Activated CD4-positive, alpha-beta T cell treated with anti-CD3 and anti-CD28 coated beads, Interleukin-2, amount 50 U/mL, for 4 hours (primary cell): Measurements from ENCODE around the gene LHCGR.

Experiments used
- DNase-seq, 2 experiments: peaks; one replicate each; pipeline ENCODE4 v3.0.0-alpha.2; 2020

Gene LHCGR

DNA sequence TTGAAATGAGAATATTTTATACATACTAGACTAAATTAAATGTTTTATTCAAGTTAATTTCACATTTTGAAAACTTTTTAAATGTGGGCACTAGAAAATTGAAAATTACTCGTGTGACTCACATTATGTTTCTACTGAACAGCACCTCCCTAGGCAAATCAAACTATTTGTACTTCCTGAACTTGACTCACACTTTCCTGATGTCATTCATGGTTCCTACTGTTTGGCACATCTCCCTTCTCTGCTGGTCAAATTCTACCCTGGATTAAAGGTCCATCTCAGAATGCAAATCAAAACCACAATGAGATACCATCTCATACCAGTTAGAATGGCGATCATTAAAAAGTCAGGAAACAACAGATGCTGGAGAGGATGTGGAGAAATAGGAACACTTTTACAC, 16.7 kb downstream of the LHCGR start:
- no peak for DNase-seq

DNA sequence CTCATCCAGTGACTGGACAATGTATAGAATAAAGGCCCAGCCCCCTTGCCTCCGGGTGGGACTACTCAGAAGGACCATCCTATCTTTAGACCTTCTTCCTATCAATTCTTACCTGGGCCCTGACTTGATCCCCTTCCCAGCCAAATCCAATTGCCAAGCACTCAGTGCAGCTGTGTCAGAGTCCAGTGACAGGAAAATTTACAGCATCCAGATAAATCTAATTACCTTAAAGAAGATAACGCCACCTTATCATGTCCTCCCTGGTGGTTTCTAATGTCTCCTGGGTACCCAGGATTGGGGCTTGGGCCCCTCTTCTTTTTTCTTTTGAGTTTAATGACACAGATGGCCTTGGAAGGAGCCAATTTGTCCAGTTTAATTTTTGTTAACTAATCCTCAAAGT, 19.3 kb downstream of the LHCGR start:
- no peak for DNase-seq

DNA sequence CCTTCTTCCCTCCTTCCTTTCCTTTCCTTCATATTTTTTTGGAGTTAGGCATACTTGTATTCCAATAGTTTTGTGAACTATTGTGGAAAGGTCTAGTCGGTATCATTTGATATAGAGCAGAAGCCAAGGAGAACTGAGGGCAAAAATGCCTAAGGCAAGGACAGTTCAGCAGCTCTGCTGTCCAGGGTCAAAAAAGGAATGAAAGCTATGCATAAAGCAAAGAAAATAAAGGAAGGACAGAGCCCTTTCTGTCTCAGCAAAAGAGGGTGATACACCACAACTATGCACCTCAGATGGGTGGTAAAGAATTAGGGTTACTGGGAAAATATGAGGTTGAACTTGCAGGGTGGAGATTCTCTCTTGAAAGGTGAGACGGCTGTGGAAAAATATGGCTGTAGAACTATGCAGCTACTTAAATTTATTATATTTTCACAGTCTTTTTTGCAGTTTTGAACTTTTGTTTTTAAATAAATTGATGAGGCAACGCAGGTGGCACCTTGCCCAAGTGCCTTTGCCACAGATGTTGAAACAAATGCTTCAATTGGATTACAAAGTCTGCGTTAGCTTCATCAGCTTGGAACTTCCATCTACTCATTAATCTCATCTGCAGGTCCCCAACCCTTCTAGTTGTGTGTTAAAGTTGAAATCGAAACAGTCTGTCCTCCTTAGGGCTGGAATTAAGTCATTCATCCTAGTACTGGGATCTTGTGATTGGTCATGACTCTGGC, 20.8 kb downstream of the LHCGR start:
- DNase-seq, result no peak

DNA sequence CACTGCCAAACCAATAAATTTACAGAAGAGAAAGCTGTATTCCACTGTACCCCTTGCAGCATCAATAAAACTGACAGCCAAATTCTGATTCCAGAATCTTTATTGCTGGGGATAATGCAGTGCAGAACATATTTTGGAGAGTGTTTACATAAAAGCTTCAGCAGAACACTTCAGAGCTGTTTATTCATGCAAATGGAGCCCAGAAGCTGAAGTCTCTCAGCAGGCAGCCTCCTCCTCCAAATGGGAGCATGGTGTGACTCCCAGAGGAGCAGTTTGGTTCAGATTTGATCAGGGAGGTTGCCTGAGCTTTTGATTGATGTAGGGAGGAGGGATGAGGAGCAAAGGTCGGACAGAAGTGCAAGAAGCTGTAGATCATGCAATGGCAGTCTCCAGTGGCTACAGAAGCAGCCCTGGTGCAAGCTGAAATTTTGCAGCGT, 22.4 kb downstream of the LHCGR start:
- DNase-seq, result no peak

DNA sequence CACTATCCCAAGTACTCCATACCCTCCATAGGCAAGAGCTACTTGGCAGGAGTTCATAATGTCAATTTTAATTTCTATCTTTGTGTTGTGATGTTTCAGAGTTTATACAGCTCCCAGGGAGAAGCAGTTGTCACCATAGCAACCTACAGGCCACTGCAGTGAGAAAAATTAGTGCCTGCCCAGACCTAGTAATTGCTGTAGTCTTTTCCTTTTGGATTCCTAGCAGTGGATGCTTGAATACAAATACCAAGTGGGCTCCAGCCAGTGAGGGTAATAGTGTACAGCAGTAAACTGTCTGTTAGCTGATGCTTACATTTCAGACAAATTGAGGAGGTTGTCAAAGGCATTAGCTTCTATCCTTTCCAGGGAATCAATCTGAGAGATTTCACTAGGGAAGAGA, 26.7 kb downstream of the LHCGR start:
- no peak for DNase-seq

DNA sequence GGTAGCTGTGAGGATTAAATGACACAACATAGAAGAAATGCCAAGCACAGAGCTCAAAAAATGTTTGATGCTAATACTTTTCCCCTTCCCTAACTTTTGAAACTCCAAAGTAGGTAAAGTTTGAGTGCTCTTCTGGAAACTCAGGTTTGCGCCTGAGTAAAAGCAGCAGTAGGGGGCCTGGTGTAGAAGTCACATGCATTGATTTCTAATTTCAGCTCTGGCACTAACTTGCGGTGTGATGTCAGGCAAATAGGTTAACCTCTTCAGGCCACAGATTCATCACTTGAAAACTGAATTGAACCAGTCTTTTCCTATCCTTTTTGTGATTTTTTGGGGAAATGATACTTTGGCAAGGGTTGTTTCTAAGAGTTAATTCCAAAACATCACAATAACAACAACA, 27.2 kb downstream of the LHCGR start:
- no peak for DNase-seq

DNA sequence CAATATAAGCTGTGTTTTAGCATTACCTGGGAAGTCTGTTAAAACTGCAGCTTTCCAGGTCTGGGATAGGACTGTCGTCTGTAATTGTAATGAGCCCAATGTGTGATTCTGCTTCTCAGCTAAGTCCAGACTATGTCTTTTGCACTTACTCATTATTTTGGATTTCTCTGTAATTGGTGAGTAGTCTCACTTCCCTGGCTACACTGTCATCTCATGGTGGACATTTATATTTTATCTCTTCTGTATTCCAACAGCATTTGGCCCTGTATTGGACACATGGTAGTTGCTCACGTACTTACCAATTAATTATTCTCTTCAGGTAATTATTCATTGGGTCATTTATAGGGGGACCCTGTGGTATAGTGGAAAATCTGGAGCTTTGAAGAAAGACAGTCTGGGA, 28.0 kb downstream of the LHCGR start:
- no peak for DNase-seq

DNA sequence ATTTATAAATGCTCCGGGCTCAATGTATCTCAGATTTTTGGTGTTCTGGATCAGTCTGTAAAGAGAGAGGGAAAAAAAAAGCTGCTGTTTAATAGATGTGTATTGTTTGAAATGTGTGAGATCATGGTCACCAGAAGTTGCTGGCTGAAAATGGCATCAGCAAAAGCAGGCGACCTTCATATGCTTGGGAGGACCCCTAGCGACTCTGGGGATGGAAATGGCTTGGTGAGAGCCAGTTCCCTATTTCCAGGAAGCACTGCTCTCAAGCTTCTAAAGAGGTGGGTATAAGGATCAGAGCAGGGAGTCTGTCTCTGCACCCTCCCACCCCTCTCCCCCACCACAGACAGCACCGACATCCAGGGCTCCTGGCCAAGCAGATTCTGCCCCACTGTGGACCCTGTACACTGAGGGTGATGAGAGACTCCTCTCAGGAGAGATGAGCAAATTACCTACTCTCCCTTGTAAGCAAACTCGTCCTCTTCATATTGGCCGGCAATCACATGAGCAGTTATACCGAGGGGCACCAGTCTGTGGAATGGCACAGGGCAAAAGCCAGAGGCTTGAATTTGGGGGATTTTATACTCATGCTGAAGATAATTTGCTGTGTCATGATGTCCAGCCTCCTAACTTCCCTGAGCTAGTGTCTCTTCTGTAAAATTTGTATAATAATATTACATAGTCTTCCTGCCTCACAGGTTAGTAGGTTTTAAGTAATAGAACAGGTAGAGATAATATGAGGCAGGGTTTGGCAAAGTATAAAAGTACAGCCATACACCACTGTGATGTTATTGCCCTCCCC, 29.6 kb downstream of the LHCGR start:
- no peak for DNase-seq

DNA sequence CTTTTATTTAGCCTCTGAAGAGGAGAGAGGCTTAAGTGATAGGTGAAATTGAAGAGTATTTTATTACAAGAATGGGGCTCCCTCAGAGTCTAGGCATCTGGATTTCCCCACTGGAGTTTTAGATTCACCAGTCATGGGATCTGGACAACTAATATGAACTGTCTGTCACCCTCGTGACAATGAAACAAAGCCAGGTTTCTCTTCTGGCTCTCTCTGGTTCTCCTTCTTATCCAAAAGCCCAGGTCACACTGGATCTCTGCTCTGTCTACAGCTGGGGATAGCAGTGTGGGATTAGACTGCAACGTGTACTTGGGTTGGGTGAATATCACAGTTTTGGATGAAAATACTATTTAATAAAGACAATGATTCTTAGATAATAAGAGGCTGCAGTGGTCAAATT, 31.2 kb downstream of the LHCGR start:
- no peak for DNase-seq

DNA sequence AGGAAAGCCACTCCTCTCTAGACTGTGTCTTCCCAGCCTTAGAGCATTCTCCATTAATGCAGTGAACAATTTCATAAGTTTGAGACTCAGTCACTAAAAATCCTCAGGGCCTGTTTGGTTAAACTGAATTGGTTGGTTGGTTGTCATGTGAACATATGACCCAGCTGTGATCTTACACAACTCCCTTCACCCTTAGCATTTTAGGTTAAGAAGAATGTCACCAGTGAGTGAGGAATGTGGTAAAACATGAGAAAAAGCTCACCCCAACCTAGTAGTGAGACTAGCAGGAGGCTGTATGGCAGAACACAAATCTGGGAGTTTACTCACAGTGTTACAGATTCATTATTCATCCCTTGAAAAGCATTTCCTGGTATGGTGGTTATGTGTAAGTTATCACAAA, 32.4 kb downstream of the LHCGR start:
- no peak for DNase-seq

DNA sequence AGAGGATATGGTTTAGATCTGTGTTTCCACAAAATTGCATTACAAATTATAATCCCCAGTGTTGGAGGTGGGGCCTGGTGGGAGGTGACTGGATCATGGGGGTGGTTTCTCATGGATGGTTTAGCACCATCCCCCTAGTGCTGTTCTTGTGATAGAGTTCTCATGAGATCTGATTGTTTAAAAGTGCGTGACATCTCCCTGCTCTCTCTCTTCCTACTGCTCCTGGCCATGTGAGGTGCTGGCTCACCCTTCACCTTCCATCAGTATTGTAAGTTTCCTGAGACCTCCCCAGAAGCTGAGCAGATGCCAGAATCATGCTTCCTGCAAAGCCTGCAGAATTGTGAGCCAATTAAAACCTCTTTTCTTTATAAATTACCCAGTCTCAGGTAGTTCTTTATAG, 33.1 kb downstream of the LHCGR start:
- DNase-seq, result no peak

DNA sequence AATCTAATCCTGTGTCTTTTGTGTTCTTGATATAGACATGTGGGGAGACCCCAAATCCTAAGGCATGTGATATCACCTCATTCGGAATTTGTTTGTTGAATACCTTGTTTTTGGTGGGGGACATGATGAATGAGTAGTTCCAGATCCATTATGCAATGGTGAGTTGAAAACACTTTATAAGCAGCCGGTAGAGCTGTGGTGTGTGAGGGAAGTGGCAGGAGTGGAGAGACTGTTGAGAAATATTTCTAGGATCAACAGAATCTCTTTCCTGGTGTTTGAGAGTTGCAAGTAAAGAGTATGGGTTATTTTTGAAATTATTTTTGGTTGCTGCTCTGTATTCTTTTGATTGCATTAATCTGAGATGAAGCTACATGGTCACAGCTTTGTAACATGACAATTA, 34.4 kb downstream of the LHCGR start:
- no peak for DNase-seq

DNA sequence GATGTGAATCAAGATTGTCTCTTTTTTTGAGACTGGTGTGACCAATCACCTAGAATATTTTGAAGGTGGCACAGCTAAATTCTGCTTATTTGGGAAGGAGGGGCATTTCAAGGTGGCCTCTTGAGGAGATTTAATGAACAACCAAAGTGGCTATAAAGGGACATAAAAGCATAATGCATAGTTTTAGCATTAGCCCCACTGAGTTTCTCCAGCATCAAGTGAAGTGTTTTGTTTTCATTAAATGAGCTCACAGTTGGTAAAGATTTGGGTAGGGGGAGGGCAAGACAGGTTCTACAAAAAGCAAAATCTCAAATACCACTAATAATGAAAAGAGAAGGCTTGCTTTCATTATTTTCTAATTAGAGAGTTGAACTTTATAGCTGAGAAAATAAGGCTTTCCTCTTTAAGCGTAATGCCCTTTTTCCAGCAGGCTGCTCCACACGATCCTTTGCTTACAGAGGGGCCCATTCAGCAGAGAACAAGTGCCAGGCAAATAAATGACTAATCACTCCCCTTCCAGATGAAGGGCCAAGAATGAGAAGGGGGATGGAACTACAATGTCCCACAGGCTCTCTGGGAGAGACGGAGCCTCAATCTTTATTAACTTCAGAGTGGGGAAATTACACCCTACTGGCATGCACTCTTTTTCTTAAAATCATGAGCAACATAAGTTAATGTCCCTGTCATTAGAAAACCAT, 35.9 kb downstream of the LHCGR start:
- DNase-seq, result no peak

DNA sequence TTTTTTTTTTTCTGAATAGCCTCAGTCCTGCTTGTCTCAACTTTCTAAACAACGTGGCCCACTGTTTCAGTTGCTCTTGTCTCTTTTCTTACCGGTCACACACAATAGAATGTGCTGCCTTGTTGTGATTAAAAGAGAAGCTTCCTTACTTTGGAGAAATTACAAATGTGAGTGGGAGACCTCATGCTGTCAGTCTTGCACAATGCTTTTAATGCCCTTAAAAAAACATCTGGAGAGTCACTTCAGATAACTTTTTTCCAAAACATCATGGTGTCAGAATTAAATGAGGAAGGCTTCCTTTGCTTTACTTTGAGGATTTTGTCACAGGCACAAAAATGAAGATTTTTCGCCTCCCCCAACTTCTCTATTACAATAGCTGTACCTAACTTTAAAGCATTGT, 37.7 kb downstream of the LHCGR start:
- DNase-seq, result no peak

DNA sequence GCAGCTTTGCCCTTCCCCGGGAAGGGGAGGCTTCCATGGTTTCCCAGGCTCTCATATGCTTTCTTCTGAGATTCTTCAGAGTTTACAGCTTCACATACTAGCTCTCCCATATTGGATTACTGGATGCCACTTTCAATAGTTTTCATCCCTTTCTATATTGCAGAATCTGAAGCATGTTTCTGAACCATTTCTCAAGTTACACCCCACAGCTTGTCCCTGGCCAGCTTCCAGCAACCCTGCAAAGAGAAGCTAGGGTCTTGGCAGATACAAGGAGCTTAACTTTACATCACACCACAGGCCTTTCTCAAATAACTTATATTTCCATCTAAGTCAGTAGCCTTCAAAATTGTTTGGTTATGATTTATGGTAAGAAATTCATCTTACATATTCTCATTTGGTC, 39.6 kb downstream of the LHCGR start:
- no peak for DNase-seq

DNA sequence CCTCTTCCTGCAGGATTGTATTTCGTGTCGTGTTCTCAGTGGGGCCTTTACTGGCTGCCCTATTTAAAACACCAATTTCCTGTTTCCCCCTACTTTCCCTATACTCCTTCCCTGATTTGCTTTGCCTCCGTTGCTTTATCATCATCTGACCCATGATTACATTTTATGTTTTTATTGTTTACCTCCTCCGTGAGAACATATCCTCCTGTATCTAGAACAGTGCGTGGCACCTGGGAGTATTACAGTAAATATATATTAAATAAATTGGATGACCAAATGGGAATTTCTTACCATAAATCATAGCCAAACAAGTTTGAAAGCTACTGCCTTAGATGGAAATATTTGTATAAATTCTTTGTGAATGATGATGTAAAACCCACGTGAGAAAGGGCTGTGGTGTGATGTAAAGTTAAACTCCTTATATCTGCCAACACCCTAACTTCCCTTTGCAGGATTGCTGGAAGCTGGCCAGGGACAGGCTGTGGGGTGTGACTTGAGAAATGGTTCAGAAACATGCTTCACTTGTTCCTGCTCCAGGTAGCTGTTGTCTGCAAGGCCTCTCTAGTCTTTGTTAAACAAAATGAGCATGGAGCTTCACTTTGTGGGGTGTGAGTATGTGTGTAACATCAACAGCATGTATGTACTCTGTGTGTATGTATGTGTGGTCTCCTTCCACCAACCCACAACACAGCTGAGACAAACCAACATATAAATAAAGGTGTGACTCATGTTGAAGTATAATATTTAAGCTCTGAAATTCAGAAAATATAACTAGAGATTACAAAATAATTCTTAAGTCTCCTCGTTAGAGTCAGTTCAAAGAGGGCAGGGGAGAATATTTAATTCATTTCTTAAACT, 40.3 kb downstream of the LHCGR start:
- DNase-seq, result no peak

DNA sequence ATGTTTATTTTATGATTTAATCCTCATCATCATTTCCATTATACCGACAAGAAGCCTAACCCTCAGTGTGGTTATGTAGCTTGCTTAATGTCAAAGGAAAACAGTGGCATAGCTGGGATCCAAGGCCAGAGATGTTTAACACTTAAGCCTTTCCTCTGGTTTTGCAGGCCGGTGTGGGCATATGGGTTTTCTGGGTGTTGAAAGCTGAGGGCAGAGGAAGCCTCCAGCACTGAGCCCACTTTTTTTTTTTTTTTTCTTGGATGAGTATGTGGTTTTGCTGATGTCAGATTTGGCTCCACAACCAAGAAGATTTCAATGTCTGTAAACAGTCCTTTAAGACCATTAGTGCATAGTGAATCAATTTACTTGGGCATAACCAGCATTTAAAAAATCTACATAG, 41.3 kb downstream of the LHCGR start:
- no peak for DNase-seq

DNA sequence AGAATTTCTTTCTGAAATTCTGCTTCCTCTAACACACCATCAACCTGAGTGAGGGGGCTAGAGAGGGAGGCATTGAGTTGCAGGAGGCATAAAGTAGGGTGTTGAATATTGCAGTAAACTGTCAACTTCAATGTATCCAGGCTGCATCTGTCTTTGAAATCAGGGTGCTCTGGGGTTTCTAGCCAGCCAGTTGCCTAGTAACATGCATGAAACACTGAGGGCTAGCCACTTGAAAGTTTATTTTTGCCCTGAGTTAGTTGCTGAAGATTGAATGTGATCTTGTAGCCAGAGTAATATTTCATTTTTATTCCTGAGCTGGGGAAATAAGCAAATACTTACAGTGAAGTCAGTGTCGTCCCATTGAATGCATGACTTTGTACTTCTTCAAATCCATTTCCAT, 41.9 kb downstream of the LHCGR start:
- no peak for DNase-seq

DNA sequence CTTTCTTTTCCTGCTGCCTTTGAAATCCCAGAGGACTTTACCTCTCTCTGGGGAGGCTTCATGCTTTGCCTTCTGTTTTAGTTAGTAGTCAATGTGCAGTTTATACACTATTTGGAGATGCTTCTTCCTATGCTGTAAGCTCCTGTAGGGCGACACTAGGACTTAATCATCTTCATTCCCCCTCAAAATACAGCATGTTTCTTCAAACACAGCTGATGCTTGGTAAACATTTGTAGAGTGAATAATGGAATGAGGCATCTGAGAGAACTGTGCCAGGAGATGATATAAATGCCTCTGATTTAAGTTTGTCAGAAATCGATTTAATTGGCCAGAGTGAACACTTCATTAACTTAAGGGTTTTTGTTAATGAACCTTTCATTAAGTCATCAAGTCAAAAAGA, 43.4 kb downstream of the LHCGR start:
- no peak for DNase-seq

DNA sequence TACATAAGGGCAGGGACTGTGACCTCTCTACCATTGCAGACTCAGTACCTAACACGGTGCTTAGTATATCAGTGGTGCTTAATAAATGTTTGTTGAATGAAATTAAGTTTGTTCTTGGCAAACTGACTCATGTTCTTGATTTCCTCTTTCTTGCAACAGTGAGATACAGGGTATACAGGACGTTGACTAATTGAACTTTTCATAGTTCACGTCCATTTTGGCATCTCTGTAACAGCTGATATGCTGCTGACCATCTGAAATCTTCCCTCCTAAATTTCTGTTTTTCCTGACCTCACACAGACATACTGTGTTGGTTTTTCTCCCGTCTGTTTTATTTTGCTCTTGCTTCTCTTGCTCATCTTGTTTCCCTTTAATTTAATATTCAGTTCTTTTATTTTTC, 44.2 kb downstream of the LHCGR start:
- DNase-seq, result no peak

DNA sequence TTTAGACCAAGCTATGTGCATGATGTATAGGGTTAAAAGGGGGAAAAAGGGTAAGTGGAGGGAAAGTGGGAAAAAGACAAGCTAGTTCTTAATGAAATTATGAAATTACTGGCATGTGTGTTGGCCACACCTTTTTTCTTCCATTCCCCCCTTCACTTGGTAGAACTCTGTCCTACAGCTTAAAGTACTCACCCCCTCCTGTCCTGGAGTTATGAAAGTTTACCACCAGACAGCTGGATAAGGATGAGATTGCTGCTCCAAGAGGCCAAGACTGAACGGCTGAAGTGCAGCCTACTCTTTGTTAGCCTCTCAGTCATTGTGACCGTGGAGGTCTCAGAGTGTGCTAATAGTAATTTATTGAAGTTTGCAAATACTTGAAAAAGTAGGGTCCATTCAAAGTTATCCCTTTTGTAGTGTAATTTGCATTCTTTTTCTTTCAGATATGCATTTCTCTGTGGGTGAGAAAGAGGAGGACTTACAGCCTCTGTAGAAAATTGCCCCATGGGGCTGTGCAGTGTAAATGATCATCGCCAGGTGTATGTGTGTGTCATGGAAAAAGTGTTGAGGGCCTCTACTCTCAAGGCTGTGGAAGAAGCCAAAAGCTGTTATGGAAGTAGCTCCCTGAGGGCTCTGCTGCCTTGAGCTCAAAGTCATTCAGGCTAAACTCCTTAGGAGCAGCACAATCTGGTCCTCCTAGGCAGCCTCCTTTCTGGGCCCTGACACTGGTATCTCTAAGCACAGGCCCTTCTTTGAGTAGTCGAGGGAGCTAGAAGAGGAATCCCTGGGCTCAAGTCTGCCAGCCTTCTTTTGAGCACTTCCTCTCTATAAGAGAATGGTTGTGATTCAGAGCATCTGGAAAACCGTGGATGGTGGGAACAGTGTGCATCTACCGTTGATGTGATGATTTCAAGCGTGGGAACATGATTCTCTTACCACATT, 46.2 kb downstream of the LHCGR start:
- DNase-seq, result no peak

DNA sequence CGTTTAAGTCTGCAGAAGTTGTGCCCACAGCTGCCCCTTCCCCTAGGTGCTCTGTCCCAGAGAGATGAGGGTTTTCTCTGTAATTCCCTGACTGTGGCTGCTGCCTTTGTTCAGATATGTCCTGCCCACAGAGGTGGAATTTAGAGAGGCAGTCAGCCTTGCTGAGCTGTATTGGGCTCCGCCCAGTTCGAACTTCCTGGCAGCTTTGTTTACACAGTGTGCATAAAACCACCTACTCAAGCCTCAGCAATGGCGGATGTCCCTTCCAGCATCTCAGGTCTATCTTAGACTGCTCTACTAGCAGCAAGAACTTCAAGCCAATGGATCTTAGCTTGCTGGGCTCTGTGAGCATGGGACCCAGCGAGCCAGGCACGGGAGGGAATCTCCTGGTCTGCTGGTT, 48.1 kb downstream of the LHCGR start:
- no peak for DNase-seq
